ENCODE measurements around the gene UTS2. TPM values are rescaled to one million over a fixed set of nuclear protein-coding genes. Genes with fewer than 3 reads are reported as not detected.

UTS2 gene
- total RNA-seq, 1 experiment from 2014 or later, result not detected

DNA sequence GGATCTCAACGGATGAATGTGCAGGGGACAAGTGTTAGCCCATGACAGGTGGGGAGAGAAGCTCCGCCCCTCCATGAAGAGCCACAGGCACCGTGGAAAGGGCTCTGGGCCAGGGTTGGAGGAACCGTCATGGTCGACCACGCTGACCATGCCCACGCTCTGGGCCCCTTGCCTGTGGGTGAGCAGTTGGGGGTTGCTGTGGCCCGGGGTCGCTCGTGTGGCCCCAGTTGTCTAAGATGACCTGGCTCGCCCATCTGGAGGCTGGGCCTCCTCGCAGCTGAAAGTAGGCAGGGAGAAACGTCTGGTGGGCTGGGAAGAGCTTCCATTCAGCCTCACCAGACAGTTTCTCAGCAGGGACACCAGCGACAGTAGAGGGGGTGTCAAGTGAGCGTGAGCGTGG lies 13.1 kb upstream of the UTS2 start:
- in situ Hi-C loops (cut with HindIII; ENCODE audit: low sequenced_read_pairs), result no loop called here
- DNase-seq (ENCODE audit: low spot score), result no peak

- in situ Hi-C loops (cut with HindIII; ENCODE audit: low sequenced_read_pairs), result no loop called here
- no peak for DNase-seq (ENCODE audit: low spot score)
Measured at GRCh38 chr1:7863756-7864328, 11.0 kb upstream of the UTS2 start.

GRCh38 chr1:7862211-7863060 lies 9.6 kb upstream of the UTS2 start:
- in situ Hi-C loops (cut with HindIII; ENCODE audit: low sequenced_read_pairs), result no loop called here
- no peak for DNase-seq (ENCODE audit: low spot score)

- DNase-seq (ENCODE audit: low spot score), result no peak
- in situ Hi-C loops (cut with HindIII; ENCODE audit: low sequenced_read_pairs), result no loop called here
Measured at GRCh38 chr1:7861452-7861851, 8.6 kb upstream of the UTS2 start.

- DNase-seq (ENCODE audit: low spot score), result no peak
- in situ Hi-C loops (cut with HindIII; ENCODE audit: low sequenced_read_pairs), result no loop called here
Measured at GRCh38 chr1:7860130-7860529, 7.3 kb upstream of the UTS2 start.

DNA sequence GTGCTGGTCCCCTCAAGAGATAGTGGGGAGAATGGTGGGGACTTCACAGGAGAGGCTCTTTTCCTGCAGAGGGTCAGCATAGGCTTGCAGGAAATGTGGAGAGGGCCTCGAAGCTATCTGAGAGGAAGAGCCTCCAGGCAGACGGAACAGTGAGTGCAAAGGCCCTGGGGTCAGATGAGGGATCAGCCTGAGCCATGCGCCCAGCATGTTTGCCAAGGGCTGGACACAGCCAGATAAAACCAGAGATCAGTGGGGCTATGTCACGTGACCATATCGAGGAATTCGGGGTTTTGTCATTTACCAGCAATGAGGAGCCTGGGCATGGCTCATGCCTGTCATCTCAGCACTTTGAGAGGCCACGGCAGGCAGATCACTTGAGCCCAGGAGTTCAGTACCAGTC lies 6.5 kb upstream of the UTS2 start:
- in situ Hi-C loops (cut with HindIII; ENCODE audit: low sequenced_read_pairs), result no loop called here
- no peak for DNase-seq (ENCODE audit: low spot score)

DNA sequence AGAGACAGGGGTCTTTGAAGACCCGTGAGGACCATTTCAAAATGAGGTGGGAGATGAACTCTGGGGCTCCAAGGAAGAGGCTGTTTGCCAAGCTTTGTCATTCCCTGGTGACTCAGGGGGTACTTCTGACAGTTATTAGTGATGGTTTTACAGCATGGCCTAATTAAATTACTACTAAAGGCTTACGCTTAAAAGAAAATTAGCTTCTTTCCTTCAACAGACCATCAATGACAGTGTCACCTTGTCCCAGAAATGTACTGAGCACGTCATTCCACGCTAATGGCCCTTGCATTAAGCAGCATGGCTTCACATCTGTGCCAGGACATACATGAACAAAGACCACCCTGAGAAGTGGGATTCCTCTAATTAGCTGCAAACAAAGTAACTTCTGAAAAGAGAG lies 5.1 kb upstream of the UTS2 start:
- in situ Hi-C loops (cut with HindIII; ENCODE audit: low sequenced_read_pairs), result no loop called here
- DNase-seq (ENCODE audit: low spot score), result no peak

GRCh38 chr1:7857000-7857399 lies 4.1 kb upstream of the UTS2 start:
- in situ Hi-C loops (cut with HindIII; ENCODE audit: low sequenced_read_pairs), result no loop called here
- no peak for DNase-seq (ENCODE audit: low spot score)

DNA sequence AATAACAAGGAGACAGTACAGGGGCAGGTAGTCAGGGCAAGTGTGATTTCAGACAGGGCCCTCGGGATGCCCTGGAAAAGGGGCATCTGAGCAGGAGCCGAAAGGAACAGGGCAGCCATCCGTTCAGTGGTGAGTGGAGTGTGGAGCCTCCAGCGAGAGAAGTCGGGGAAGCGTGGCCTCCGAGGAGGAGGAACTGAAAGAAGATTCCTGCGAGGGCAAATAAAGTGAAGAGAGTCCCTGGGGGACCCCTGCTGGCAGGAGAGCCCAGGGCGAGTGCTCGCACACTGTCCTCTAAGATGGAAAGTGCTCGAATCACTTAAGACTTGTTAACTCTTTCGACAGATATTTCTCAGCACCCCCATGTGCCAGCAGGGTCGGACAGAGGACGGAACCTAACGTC lies 3.5 kb upstream of the UTS2 start:
- in situ Hi-C loops (cut with HindIII; ENCODE audit: low sequenced_read_pairs), result no loop called here
- DNase-seq (ENCODE audit: low spot score), result no peak

- no peak for DNase-seq (ENCODE audit: low spot score)
- in situ Hi-C loops (cut with HindIII; ENCODE audit: low sequenced_read_pairs), result no loop called here
Measured at GRCh38 chr1:7853684-7854026, 790 bp upstream of the UTS2 start.

GRCh38 chr1:7850786-7851185 lies 2.1 kb downstream of the UTS2 start:
- DNase-seq (ENCODE audit: low spot score), result no peak
- in situ Hi-C loops (cut with HindIII; ENCODE audit: low sequenced_read_pairs), result no loop called here

DNA sequence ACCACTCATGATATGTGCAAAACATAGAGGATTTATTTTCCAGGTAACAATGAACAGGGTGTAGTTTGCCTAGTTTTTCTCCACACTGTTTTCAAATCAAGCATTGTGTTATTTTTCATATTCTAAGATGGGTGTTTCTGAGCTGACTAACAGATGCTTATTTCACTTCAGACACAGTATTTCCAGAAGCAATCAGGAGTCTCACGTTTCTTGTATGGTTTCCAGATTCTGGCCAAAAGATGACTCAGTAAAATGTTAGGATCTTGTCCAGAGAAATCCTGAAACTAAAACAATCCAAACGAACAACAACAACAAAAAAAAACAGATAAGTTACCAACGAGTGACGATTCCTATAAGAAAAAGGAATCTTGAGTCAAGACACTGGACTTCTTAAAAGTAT lies 5.3 kb downstream of the UTS2 start:
- in situ Hi-C loops (cut with HindIII; ENCODE audit: low sequenced_read_pairs), result no loop called here

DNA sequence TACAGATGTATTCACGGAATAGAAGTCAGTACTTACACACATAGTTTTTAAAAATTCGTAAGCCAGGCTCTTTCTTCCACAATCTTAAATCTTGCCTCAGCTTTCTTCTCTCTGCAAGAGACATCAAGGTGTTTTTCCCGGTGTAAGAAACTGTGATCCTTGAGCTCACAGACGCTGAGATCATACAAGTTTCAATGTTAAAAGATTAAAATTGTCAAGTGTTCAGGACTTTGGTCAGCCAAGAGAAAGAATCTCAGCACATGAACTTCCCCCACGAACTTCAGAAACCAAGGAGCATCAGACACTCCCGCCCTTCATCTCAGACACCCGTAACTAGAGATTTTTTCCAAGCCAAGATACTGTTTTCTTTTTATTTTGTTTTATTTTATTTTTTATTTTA lies 6.2 kb downstream of the UTS2 start:
- no peak for DNase-seq (ENCODE audit: low spot score)
- in situ Hi-C loops (cut with HindIII; ENCODE audit: low sequenced_read_pairs), result no loop called here

More for the DNA sequence above, 5.3 kb downstream of the UTS2 start:
- DNase-seq (ENCODE audit: low spot score), result no peak

- DNase-seq (ENCODE audit: low spot score), result no peak
- in situ Hi-C loops (cut with HindIII; ENCODE audit: low sequenced_read_pairs), result no loop called here
Measured at GRCh38 chr1:7845761-7846160, 7.1 kb downstream of the UTS2 start.

- DNase-seq (ENCODE audit: low spot score), result no peak
- in situ Hi-C loops (cut with HindIII; ENCODE audit: low sequenced_read_pairs), result no loop called here
Measured at GRCh38 chr1:7842517-7842916, 10.3 kb downstream of the UTS2 start.

- in situ Hi-C loops (cut with HindIII; ENCODE audit: low sequenced_read_pairs), result no loop called here
- DNase-seq (ENCODE audit: low spot score), result no peak
Measured at GRCh38 chr1:7839526-7839925, 13.3 kb downstream of the UTS2 start.

DNA sequence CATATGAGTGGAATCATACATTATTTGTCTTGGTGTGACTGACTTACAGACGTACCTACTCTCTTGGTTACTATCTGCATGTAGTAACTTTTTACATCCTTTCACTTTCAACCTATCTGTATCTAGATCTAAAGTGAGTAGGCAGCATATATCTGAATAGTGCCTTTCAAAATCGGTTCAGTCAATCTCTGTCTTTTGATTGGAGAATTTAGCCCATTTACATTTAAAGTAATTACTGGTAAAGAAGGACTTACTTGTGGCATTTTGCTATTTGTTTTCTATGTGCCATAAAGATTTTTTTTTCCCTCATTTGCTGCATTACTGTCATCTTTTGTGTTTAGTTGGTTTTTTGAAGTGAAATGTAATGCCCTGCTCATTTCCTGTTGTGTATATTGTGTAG lies 14.2 kb downstream of the UTS2 start:
- no peak for DNase-seq (ENCODE audit: low spot score)
- in situ Hi-C loops (cut with HindIII; ENCODE audit: low sequenced_read_pairs), result no loop called here

GRCh38 chr1:7833035-7833434 lies 19.8 kb downstream of the UTS2 start:
- DNase-seq (ENCODE audit: low spot score), result no peak
- in situ Hi-C loops (cut with HindIII; ENCODE audit: low sequenced_read_pairs), result no loop called here

GRCh38 chr1:7831458-7831857 lies 21.4 kb downstream of the UTS2 start:
- in situ Hi-C loops (cut with HindIII; ENCODE audit: low sequenced_read_pairs), result no loop called here
- DNase-seq (ENCODE audit: low spot score), result no peak

- DNase-seq (ENCODE audit: low spot score), result no peak
- in situ Hi-C loops (cut with HindIII; ENCODE audit: low sequenced_read_pairs), result no loop called here
Measured at GRCh38 chr1:7827126-7827955, 25.5 kb downstream of the UTS2 start.
